ENCODE results near the gene ZBTB5. TPM values are rescaled to one million over a fixed set of nuclear protein-coding genes. Genes with fewer than 3 reads are reported as not detected.

Gene ZBTB5
- total and polyA plus RNA-seq, 2 of the 8 experiments (the other 6 are each of a cell fraction or from before 2014, with no cell fraction given): 13.3 to 14.5 TPM

DNA sequence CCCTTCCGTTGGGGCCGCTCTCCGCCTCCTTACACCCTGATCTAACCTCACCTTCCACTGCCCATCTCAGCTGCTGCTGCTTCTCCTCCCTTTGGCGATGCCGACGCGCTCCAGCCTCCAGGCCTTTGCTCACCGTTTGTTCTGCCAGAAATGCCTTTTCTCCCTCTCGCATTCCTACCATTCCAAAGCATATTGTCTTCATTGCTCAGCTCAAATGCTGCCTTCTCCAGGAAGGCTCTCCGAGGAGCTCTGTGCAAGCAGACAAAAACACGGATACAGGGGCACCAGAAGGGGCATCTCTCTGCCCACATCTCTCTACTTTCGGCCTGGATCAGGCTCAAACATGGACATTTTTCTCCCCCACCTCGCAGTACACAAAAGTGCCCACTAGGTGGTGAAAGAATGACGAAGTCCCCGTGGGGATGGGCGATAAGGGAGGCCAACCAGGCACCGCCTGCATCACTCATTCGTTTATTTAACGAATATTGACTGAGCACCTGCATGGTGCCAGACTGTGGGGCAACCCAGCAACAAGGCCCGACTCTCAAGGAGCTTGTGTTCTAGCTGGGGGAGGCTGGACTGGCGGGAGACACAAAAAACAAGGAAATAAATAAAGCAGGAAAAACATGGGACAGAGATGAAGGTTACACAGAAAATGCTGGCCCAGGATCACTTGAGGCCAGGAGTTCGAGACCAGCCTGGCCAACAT lies 50.1 kb downstream of the ZBTB5 start (continued):
- TF ChIP-seq TCF12 (IDR thresholded peaks at IDR 0.05; ENCODE audit: low read depth, low read length): no peak
- peak; percentile 42; the same call in 1 of the 2 replicates for TF ChIP-seq RBBP5 (IDR thresholded peaks at IDR 0.05; ENCODE audit: borderline replicate concordance, low read depth, low read length)
- TF ChIP-seq POLR2AphosphoS5 (IDR thresholded peaks at IDR 0.05; ENCODE audit: low read depth, low read length): no peak; the same call in 1 of the 2 replicates
- TF ChIP-seq HDAC2 (IDR thresholded peaks at IDR 0.05; ENCODE audit: borderline replicate concordance in 1 of 2, low read depth in 2 of 2, low read length in 2 of 2): 0 out of 4 replicates have a peak, but pooled peaks have one; percentile 1 to 64
- no peak for TF ChIP-seq SP4 (IDR thresholded peaks at IDR 0.05; ENCODE audit: low read length)
- TF ChIP-seq, protein P1, sequence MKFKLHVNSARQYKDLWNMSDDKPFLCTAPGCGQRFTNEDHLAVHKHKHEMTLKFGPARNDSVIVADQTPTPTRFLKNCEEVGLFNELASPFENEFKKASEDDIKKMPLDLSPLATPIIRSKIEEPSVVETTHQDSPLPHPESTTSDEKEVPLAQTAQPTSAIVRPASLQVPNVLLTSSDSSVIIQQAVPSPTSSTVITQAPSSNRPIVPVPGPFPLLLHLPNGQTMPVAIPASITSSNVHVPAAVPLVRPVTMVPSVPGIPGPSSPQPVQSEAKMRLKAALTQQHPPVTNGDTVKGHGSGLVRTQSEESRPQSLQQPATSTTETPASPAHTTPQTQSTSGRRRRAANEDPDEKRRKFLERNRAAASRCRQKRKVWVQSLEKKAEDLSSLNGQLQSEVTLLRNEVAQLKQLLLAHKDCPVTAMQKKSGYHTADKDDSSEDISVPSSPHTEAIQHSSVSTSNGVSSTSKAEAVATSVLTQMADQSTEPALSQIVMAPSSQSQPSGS (IDR thresholded peaks at IDR 0.05; ENCODE audit: low read length): peak; percentile 55; the same call in 1 of the 2 replicates
- no peak for TF ChIP-seq SP2 (IDR thresholded peaks at IDR 0.05; ENCODE audit: low read length)
- TF ChIP-seq E2F6 (IDR thresholded peaks at IDR 0.05): no peak
- no peak for TF ChIP-seq CHD1 (IDR thresholded peaks at IDR 0.05; ENCODE audit: low read depth, low read length)
- peak; percentile 73 for TF ChIP-seq CTBP2 (IDR thresholded peaks at IDR 0.05; ENCODE audit: borderline replicate concordance, insufficient read depth, insufficient read length, low read length)
- TF ChIP-seq JUN (IDR thresholded peaks at IDR 0.05; ENCODE audit: low read depth, low read length): no peak
- TF ChIP-seq TBP (IDR thresholded peaks at IDR 0.05; ENCODE audit: low read depth, low read length): peak; percentile 61
- TF ChIP-seq RAD21 (IDR thresholded peaks at IDR 0.05 in 1 of 2, conservative IDR thresholded peaks at IDR 0.05 in 1 of 2; ENCODE audit: low read depth in 2 of 2, low read length in 2 of 2): peak; percentile 46 to 58

Measured in H1 (cell line).